Kidney (tissue), 14 donors: ENCODE measurements around the gene LDB3. TPM values are rescaled to one million over a fixed set of nuclear protein-coding genes. Genes with fewer than 3 reads are reported as not detected.

Experiments
- DNase-seq, 5 donors: peaks; one replicate each; pipeline ENCODE4 v3.0.0-alpha.2; 2013 to 2020
- FAIRE-seq: peaks from 2 replicates; lab custom pipeline; 2012; peaks lifted over from hg19 to GRCh38; lab: Jason Lieb, UNC
- H3K27ac ChIP-seq, 2 donors: one replicate each; pipeline ENCODE4 v1.7.0; 2013; ENCODE audit warnings: low read depth in 2 of 2, low read length in 2 of 2, inconsistent platforms in 1 of 2
- H3K27me3 ChIP-seq: one replicate; pipeline ENCODE4 v1.7.1; 2013; ENCODE audit warnings: low read length, inconsistent platforms; ENCODE audit not compliant: control insufficient read depth, insufficient read depth
- H3K36me3 ChIP-seq, 3 donors: one replicate each; pipeline versions ENCODE4 v1.7.0 to v1.7.1; 2013; ENCODE audit warnings: low read length in 3 of 3, control low read depth in 1 of 3, inconsistent platforms in 1 of 3; ENCODE audit not compliant: insufficient read depth in 3 of 3, control insufficient read depth in 2 of 3
- H3K4me1 ChIP-seq, 3 donors: one replicate each; pipeline versions ENCODE4 v1.7.0 to v1.7.1; 2013; ENCODE audit warnings: low read length in 3 of 3, inconsistent platforms in 1 of 3, low read depth in 1 of 3; ENCODE audit not compliant: control insufficient read depth in 2 of 3, insufficient read depth in 2 of 3
- H3K4me3 ChIP-seq, 3 donors: one replicate each; pipeline versions ENCODE4 v1.7.0 to v1.8.1; 2013; ENCODE audit warnings: low read length in 3 of 3, control low read depth in 1 of 3, inconsistent platforms in 1 of 3
- H3K9ac ChIP-seq, 3 donors: one replicate each; pipeline versions ENCODE4 v1.7.0 to v1.7.1; 2013; ENCODE audit warnings: low read length in 3 of 3, control low read depth in 1 of 3, inconsistent platforms in 1 of 3
- H3K9me3 ChIP-seq, 3 donors: one replicate each; pipeline versions ENCODE4 v1.7.0 to v1.7.1; 2013; ENCODE audit warnings: low read length in 3 of 3, control low read depth in 1 of 3, inconsistent platforms in 1 of 3; ENCODE audit not compliant: control insufficient read depth in 2 of 3, insufficient read depth in 1 of 3
- CTCF ChIP-seq: IDR thresholded peaks from 3 replicates; pipeline ENCODE4 v1.5.1; 2012; ENCODE audit warnings: mild to moderate bottlenecking, moderate library complexity, borderline replicate concordance; ENCODE audit not compliant: insufficient read depth; ENCODE audit errors: extremely low read depth
- intact Hi-C: fragments of 100-400 bp; cut with DNase I; formaldehyde crosslinking; loops from one replicate; pipeline ENCODE4 v1.11.1; 2022
- polyA plus RNA-seq: library from polyadenylated mRNA; stranded (reverse); fragments of 350-450 nt; fragmentation: Illumina TruSeq; extraction: RNeasy Lipid Tissue Mini Kit (QIAGEN cat#74804); gene quantifications from one replicate; pipeline ENCODE4 v1.2.3, GENCODE V29; 2014; ENCODE audit warnings: low read depth, low replicate concordance; ENCODE audit not compliant: insufficient read depth
- total RNA-seq: library from RNA; stranded (reverse); fragmentation: NEBNext Ultra II Directional; extraction: Animal tissue kit (Norgen Biotek cat#: 25700); gene quantifications from one replicate; pipeline ENCODE4 v1.2.1, GENCODE V29; 2021
- donor health status: control.
- donor health status: control.
- donor health status: control.
- donor health status: control.
- donor health status: control.
- donor health status: DM: yes; HTN: yes; CAD: no.
- donor health status: Normal renal cell carcinoma (clear cell type).

Gene LDB3
- total and polyA plus RNA-seq, 2 donors from 2014 or later: 3.3 to 7.7 TPM

GRCh38 chr10:86650151-86650550, 18.2 kb upstream of the LDB3 start:
- Histone ChIP-seq H3K27me3 (no peaks in the 10 kb centered on the region), H3K27ac (no peak overlapping the region), H3K36me3 (no peaks in the 10 kb centered on the region), H3K9ac (no peak overlapping the region), H3K4me3 (no peak overlapping the region), H3K4me1 (peaks cover 0 to 5% (median 0%) of the 10 kb centered on the region in 3 donors), H3K9me3 (no peaks in the 10 kb centered on the region)
- peak in 1 of 5 donors; percentile 66 for DNase-seq
- TF ChIP-seq CTCF: no peak
- FAIRE-seq: no peak
- intact Hi-C loops: no loop called here

- DNase-seq (peak in 1 of 5 donors; percentile 33), FAIRE-seq (no peak)
- no peak for TF ChIP-seq CTCF
- no peaks in the 10 kb centered on the region for H3K27me3 ChIP-seq
- no peaks in the 10 kb centered on the region for H3K9me3 ChIP-seq
- H3K27ac ChIP-seq: no peak overlapping the region
- peaks cover 0 to 5% (median 0%) of the 10 kb centered on the region in 3 donors for H3K4me1 ChIP-seq
- no peak overlapping the region for H3K9ac ChIP-seq
- no peak overlapping the region for H3K4me3 ChIP-seq
- intact Hi-C loops: no loop called here
- H3K36me3 ChIP-seq: no peaks in the 10 kb centered on the region
These were observed 17.3 kb upstream of the LDB3 start for GRCh38 chr10:86651021-86651471.

- FAIRE-seq (no peak), DNase-seq (peak in 1 of 5 donors; percentile 46)
- H3K27me3 ChIP-seq: no peaks in the 10 kb centered on the region
- H3K4me3 ChIP-seq: no peak overlapping the region
- H3K36me3 ChIP-seq: no peaks in the 10 kb centered on the region
- peaks cover 0 to 5% (median 0%) of the 10 kb centered on the region in 3 donors for H3K4me1 ChIP-seq
- no peak overlapping the region for H3K9ac ChIP-seq
- H3K9me3 ChIP-seq: no peaks in the 10 kb centered on the region
- no peak for TF ChIP-seq CTCF
- intact Hi-C loops: no loop called here
- no peak overlapping the region for H3K27ac ChIP-seq
These were observed 16.5 kb upstream of the LDB3 start for GRCh38 chr10:86651631-86652331.
